Activated B cell treated with CpG ODN at 0.5 μM for 24 hours (primary cell): ENCODE data around the gene GLB1L. TPM values are rescaled to one million over a fixed set of nuclear protein-coding genes. Genes with fewer than 3 reads are reported as not detected.

Source experiments
- ATAC-seq: fragments of 200-7000 bp; cut with Tn5 transposase; one replicate; pipeline ENCODE4 v1.10.0; 2021; ENCODE audit warnings: low read depth, mild to moderate bottlenecking, moderate library complexity
- CTCF ChIA-PET: fragments of 350-600 bp; sonication (Branson Sonifier 250); formaldehyde crosslinking; loops from one replicate; lab custom pipeline; 2021; ENCODE audit warnings: antibody characterized with exemption; lab: Charles Lee
- POLR2A ChIA-PET: fragments of 350-600 bp; sonication (Branson Sonifier 250); formaldehyde crosslinking; loops from one replicate; lab custom pipeline; 2021; ENCODE audit warnings: antibody characterized with exemption; lab: Charles Lee
- DNase-seq: peaks from one replicate; pipeline ENCODE4 v3.0.0; 2022
- H3K27ac Mint-ChIP-seq: one replicate; pipeline ENCODE4 v1.8.0; 2020; ENCODE audit warnings: mixed read lengths
- H3K27me3 Mint-ChIP-seq: one replicate; pipeline ENCODE4 v1.8.0; 2021; ENCODE audit warnings: mixed read lengths
- H3K36me3 Mint-ChIP-seq: one replicate; pipeline ENCODE4 v1.8.0; 2021; ENCODE audit warnings: low read depth, mixed read lengths
- H3K4me1 Mint-ChIP-seq: one replicate; pipeline ENCODE4 v1.8.0; 2021; ENCODE audit warnings: mixed read lengths
- H3K4me3 Mint-ChIP-seq: one replicate; pipeline ENCODE4 v1.8.0; 2020; ENCODE audit warnings: mild to moderate bottlenecking, mixed read lengths
- H3K9me3 Mint-ChIP-seq: one replicate; pipeline ENCODE4 v1.8.0; 2020; ENCODE audit warnings: mixed read lengths
- CTCF ChIP-seq: fragments of 200-600 bp; IDR thresholded peaks from one replicate; pipeline ENCODE4 v1.8.0; 2022; ENCODE audit warnings: antibody characterized with exemption, mild to moderate bottlenecking
- intact Hi-C: fragments of 100-400 bp; cut with micrococcal nuclease; formaldehyde crosslinking; loops from one replicate; pipeline ENCODE4 v1.15.1; 2024
- total RNA-seq: library from RNA; stranded (reverse); gene quantifications from 2 replicates; pipeline ENCODE4 v1.2.3, GENCODE V29; 2022

The GLB1L gene
- total RNA-seq, 1 donor from 2014 or later = 4.5 TPM

DNA sequence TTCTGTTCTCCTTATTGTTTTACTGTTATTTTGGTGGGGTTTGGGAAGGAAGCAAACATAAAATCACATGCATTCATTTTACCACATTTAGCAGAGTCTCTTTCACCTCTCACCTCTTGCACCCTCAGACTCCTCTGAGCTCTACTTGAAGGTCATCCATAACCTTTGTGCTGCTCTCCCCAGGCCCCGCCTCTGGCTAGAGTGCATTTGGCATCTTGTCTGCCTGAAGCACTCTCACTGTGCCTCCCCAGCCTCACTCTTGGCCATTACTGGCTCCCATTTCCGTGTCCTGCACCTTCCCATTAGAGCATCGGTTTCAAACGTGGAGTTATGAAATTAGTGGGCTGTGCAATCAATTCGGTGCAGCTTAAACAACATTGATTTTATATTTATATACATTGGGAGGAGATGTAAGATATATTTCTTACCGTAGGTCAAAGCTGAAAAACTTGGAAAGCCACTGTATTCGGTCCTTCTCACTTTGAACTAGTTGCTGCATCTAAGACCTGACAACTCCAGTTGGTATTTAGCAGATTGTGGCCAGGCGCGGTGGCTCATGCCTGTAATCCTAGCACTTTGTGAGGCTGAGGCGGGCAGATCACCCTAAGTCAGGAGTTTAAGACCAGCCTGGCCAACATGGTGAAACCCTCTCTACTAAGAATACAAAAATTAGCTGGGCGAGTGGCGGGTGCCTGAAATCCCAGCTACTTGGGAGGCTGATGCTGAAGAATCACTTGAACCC, 45.6 kb downstream of the GLB1L start:
- Mint-ChIP-seq H3K36me3 (no peaks in the 10 kb centered on the region), H3K27ac (no peak overlapping the region), H3K9me3 (no peaks in the 10 kb centered on the region), H3K4me3 (no peak overlapping the region), H3K4me1 (no peaks in the 10 kb centered on the region), H3K27me3 (peaks cover 6% of the 10 kb centered on the region)
- TF ChIP-seq CTCF = no peak
- ChIA-PET POLR2A (no interaction called here), CTCF (no interaction called here)
- ATAC-seq (no peak), DNase-seq (no peak)
- intact Hi-C loops = no loop called here

- no peak for DNase-seq
- H3K4me3 Mint-ChIP-seq = no peak overlapping the region
Observed at GRCh38 chr2:219198974-219199373, 46.3 kb downstream of the GLB1L start.

GRCh38 chr2:219197388-219197787, 47.9 kb downstream of the GLB1L start:
- DNase-seq (no peak), ATAC-seq (no peak)
- no peak for TF ChIP-seq CTCF
- H3K27me3 Mint-ChIP-seq = peaks cover 6% of the 10 kb centered on the region
- no peaks in the 10 kb centered on the region for H3K36me3 Mint-ChIP-seq
- POLR2A ChIA-PET = interaction anchor here (0.7 to 1.4 kb wide), 4 partner anchors 9 to 526 kb away, joined by 3 to 6 read pairs (median 4); partner anchors contain the start of genes RNF25, STK36 and ZFAND2B
- H3K4me3 Mint-ChIP-seq = no peak overlapping the region
- H3K27ac Mint-ChIP-seq = no peak overlapping the region
- intact Hi-C loops = no loop called here
- H3K4me1 Mint-ChIP-seq = no peaks in the 10 kb centered on the region
- H3K9me3 Mint-ChIP-seq = no peaks in the 10 kb centered on the region
- CTCF ChIA-PET = no interaction called here

More at GRCh38 chr2:219198974-219199373, 46.3 kb downstream of the GLB1L start:
- H3K27ac Mint-ChIP-seq = no peak overlapping the region
- H3K4me1 Mint-ChIP-seq = no peaks in the 10 kb centered on the region
- no peaks in the 10 kb centered on the region for H3K9me3 Mint-ChIP-seq
- TF ChIP-seq CTCF = no peak
- H3K27me3 Mint-ChIP-seq = peaks cover 6% of the 10 kb centered on the region
- ChIA-PET POLR2A (no interaction called here), CTCF (no interaction called here)
- H3K36me3 Mint-ChIP-seq = no peaks in the 10 kb centered on the region
- intact Hi-C loops = no loop called here
- ATAC-seq = no peak

GRCh38 chr2:219186754-219187456, 58.3 kb downstream of the GLB1L start:
- no peak for TF ChIP-seq CTCF
- POLR2A ChIA-PET = interaction anchor here (0.6 kb wide), 1 partner anchor 61 kb away, joined by 7 read pairs; no protein-coding TSS in a partner anchor
- intact Hi-C loops = loop anchor here (1.0 kb wide), 1 partner anchor 9 kb away; the partner anchor contains the start of gene RETREG2
- Mint-ChIP-seq H3K4me3 (no peak overlapping the region), H3K27me3 (no peaks in the 10 kb centered on the region), H3K4me1 (peaks cover 10% of the 10 kb centered on the region), H3K27ac (peak overlapping the region; percentile 46), H3K36me3 (peaks cover 32% of the 10 kb centered on the region), H3K9me3 (no peaks in the 10 kb centered on the region)
- peak; percentile 78 for ATAC-seq
- no peak for DNase-seq
- CTCF ChIA-PET = no interaction called here

Other genes with a start within 250 kb of the GLB1L start
- gene CFAP65, start 203.9 kb downstream of the GLB1L start, total RNA-seq = not detected in 2 replicates
- gene IHH, start 184.5 kb downstream of the GLB1L start, total RNA-seq = 0.10 TPM in 1 of 2 replicates, not detected in the other
- gene NHEJ1, start 84.6 kb downstream of the GLB1L start, total RNA-seq = 19.1 and 25.0 TPM in 2 replicates
- 4.5 and 4.9 TPM in 2 replicates for gene SLC23A3, start 75.4 kb downstream of the GLB1L start, total RNA-seq
- gene CNPPD1, start 68.5 kb downstream of the GLB1L start, total RNA-seq = 144 and 147 TPM in 2 replicates
- gene RETREG2, start 67.2 kb downstream of the GLB1L start, total RNA-seq = 60.5 and 78.6 TPM in 2 replicates
- gene ZFAND2B, start 38.7 kb downstream of the GLB1L start, total RNA-seq = 39.9 and 47.2 TPM in 2 replicates
- 12.1 and 16.6 TPM in 2 replicates for gene ABCB6, start 26.5 kb downstream of the GLB1L start, total RNA-seq
- 28.3 and 38.3 TPM in 2 replicates for gene ATG9A, start 15.8 kb downstream of the GLB1L start, total RNA-seq
- 96.0 and 105 TPM in 2 replicates for gene ANKZF1, start 15.6 kb downstream of the GLB1L start, total RNA-seq
- gene STK16, start within 50 bp of the GLB1L start, total RNA-seq = 31.0 and 36.5 TPM in 2 replicates
- gene TUBA4B, start 7.8 kb upstream of the GLB1L start, total RNA-seq = 0.20 TPM in 1 of 2 replicates, not detected in the other
- 184 and 192 TPM in 2 replicates for gene TUBA4A, start 8.5 kb upstream of the GLB1L start, total RNA-seq
- gene DNAJB2, start 33.9 kb upstream of the GLB1L start, total RNA-seq = 59.0 and 71.1 TPM in 2 replicates
- gene PTPRN, start 64.0 kb upstream of the GLB1L start, total RNA-seq = not detected in 2 replicates
- not detected in 2 replicates for gene RESP18, start 87.3 kb upstream of the GLB1L start, total RNA-seq
- gene DNPEP, start 142.5 kb upstream of the GLB1L start, total RNA-seq = 89.0 and 93.4 TPM in 2 replicates
- gene DES, start 172.9 kb upstream of the GLB1L start, total RNA-seq = not detected in 2 replicates
- 0.09 and 0.42 TPM in 2 replicates for gene SPEG, start 189.4 kb upstream of the GLB1L start, total RNA-seq